Activated gamma-delta T cell treated with anti-CD3 and anti-CD28 coated beads, Interleukin-2, amount 50 U/mL, for 16 hours (primary cell): ENCODE data around the gene OR2A7.
"Not testable (repeated sequence)": the region's sequence is repeated elsewhere in the genome, so short reads cannot be mapped to it uniquely, and the experiment has no call there.

ENCODE experiments used
- DNase-seq: peaks from one replicate; pipeline ENCODE4 v3.0.0-alpha.2; 2020; ENCODE audit warnings: low read depth

OR2A7 gene, protein sequence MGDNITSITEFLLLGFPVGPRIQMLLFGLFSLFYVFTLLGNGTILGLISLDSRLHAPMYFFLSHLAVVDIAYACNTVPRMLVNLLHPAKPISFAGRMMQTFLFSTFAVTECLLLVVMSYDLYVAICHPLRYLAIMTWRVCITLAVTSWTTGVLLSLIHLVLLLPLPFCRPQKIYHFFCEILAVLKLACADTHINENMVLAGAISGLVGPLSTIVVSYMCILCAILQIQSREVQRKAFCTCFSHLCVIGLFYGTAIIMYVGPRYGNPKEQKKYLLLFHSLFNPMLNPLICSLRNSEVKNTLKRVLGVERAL

DNA sequence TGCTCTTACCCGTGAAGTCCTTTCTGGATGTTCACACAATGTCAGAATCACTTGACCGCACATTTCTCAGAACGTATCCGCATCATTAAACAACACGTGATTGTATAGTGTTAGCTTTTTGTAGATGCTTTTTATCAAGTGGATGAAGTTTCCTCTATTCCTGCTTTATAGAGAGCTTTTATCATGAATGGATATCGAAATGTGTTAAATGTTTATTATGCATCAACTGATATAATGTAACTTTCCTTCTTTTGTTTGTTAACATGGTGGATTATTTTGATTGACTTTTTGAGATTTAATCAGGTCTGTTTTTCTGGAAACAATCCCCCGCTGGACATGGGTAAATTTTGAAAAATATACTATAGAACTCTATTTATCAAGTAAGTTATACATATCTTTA, at the start of gene OR2A7:
TSS of gene OR2A7 (minus strand) at position 101 of the 400 bp plus-strand sequence. CDS start 5,164 bp downstream, outside the sequence.
- DNase-seq = not testable (repeated sequence)

DNA sequence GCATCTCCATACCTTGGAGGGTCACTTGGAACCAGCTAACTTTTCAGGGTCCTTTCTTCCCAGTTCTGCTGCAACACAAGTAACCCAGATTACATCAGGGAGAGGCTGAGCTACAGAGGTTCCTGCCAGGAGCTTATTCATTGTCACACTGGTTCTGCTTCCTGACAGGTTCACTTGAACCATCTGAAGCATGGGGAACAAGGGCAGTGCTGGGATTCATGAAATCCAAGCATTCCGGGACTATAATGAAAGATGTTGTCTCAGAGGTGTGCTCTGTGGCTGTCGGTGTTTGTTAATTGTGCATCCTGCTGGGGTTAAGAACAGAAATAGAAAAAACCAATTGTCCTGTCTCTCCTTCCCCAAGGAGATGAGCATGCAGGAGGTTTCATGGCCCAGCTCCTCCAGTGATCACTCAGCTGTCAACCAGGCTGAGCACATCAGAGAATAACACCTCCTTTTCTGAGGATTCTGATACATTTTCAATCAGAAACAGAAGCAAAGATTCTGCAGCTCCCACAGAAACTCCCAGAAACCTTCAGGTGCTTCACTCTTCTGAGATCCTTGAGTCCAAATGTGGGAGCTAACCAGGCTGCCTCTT, 47.4 kb upstream of the OR2A7 start, which contains the start of gene OR2A1:
TSS of gene OR2A1 (plus strand) at position 548 of the 598 bp plus-strand sequence. CDS start 5,706 bp downstream, outside the sequence.
- DNase-seq = not testable (repeated sequence)

GRCh38 chr7:144311218-144311617, 46.6 kb upstream of the OR2A7 start:
- not testable (repeated sequence) for DNase-seq

DNA sequence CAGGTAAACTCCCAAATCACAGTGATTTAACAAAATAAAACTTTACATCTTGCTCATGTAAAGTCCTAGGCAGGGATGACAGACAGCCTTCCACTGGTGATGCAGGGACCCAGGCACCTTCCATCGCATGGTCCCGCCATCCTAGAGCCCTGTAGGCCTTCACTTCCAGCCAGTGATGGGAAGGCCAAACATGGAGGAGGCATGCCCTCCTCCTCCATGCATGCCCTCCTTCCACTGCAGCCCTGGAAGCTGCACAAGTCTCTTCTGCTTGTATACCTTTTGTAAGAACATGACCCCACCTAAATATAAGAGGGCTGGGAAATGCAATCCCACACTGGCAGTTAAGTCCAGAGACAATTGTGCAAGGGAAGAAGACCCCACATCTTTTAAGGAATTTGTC, 45.1 kb upstream of the OR2A7 start:
- not testable (repeated sequence) for DNase-seq

DNA sequence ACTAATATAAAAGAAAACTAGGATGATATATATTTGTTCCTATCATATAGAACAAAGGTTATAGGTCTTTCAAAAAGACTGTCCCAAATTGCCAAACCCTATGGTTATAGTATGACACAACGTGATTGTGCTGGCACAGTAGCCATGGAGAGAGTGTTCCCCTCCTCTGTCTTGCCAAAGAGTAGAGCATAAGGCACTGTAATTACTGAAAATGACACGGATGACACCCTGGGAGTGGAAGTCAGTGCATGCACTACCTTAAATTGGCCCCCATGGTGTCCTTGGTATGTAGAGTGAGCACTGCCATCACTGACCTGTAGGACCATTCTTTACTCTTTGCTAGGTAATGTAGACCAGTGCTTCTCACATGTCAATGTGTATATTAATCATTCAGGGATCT, 40.6 kb upstream of the OR2A7 start:
- not testable (repeated sequence) for DNase-seq

- DNase-seq = not testable (repeated sequence)
Measured at GRCh38 chr7:144303607-144304006, 39.0 kb upstream of the OR2A7 start.

DNA sequence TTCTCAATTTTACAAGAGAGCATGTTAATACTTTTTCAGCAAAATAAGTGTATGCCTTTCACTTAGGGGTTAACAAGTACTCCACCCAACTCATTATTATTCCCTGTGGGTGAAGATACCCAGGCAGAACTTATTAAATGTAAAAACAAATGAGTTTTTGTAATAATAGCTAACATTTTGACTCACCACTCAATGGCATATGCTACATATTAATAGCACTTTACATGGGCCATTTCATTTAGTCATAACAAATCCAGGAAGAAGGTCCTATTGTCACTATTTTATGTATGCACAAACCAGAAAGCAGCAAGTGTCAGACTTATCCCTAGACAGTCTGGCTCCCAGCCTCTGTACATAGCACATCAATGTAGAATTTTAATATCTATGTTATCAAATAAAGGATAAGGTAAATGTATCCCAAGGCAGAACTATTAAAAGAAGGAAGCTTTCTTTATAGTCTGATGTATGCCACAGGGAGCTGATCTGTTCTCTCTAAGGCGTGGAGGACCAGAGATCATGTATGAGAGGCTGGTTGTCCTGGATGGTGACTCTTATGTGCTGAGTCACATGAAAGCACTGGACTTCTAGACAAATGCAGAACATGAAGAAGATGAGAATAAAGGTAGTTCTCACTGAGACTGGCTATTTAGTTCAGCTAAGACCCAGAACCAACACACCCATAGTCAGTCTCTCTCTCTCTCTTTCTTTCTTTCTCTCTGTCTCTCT, 38.1 kb upstream of the OR2A7 start:
- DNase-seq = not testable (repeated sequence)

DNA sequence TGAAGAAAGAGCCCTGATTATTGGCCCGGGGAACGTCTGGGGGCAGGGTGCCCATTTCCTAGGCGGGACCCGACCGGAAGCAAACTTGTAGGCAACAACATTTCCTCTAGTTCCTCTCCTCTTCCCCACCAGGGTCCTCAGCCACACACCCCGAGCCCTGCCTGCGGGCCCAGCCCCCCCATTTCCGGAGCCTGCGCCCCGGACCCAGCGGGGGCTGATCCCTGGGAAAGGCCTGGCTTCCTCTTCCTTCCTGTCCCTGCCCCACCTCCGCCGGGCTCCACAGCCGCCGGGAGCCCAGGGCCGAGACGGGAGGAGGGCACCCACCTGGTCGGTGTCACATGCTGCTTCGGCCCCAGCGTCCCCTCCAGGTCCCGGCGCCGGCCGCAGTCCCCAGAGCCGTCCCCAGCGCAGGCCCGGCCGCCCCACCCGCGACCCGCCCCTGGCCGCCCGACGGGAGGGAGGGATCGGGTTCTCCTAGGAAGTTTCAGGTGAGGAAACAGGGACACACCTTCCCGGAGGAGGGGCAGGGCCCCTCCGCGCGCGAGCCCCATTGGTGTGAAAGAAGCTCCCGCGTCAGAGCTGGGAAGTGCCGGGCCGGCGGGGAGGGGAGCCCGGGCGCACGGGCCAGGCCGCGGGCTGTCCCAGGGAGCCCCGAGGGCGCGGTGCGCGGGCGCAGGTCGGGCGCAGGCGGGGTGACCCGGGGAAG, 29.4 kb upstream of the OR2A7 start:
- not testable (repeated sequence) for DNase-seq

DNA sequence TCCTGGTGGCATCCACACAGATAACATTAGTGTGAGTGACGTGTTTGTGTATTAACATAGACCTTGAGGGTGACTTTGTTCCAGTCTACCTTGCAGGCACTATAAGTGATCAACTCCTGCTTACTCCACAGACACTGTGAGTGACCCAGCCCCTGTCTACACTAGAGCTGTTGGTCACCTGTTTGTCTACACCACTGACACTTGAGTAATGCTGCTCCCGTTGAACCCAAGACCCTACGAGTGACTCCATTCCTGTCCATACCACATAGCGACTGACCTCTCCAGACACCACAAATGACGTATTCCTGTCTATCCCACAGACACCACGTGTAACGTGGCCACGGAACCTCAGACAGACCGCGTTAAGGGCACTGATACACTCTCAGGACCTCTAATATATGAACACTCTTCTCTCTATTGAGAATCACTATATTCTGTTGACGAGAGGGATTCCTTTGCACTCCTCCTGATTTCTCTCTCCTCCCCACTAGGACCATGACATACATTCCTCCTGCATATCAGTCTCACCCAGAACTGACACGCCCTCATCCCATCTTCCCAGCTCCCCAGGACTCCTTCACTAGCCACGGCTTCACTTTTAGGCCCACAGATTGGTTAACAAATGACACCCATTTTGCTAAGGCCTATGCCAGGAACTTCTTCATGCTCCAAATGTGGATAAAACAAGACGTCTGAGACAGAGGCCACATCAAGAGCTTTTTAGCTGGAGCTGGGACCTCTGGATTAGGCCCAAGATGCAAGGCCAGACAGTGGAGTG, 28.0 kb upstream of the OR2A7 start:
- not testable (repeated sequence) for DNase-seq

DNA sequence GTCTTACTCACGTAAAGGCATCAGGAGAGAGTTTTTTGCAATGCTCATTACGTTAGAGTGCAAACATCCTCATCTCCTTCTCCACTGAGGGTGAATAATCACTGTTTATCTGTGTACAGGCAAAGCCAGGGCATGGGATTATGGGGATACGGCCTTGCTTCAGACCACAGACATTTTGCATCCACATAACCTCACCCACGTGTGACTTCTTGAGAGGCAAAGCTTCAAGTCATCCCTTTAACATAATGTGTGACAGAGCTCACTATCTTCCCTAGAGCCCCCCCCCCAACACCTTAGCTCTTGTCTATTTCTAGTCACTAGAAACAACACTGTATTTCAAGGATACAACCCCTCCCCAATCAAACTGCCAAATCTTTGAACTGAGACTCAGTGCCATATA, 27.0 kb upstream of the OR2A7 start:
- not testable (repeated sequence) for DNase-seq

GRCh38 chr7:144287171-144287784, 22.7 kb upstream of the OR2A7 start:
- DNase-seq = not testable (repeated sequence)

GRCh38 chr7:144283716-144284115, 19.1 kb upstream of the OR2A7 start:
- DNase-seq = not testable (repeated sequence)

- not testable (repeated sequence) for DNase-seq
Measured at GRCh38 chr7:144282490-144282889, 17.9 kb upstream of the OR2A7 start.

DNA sequence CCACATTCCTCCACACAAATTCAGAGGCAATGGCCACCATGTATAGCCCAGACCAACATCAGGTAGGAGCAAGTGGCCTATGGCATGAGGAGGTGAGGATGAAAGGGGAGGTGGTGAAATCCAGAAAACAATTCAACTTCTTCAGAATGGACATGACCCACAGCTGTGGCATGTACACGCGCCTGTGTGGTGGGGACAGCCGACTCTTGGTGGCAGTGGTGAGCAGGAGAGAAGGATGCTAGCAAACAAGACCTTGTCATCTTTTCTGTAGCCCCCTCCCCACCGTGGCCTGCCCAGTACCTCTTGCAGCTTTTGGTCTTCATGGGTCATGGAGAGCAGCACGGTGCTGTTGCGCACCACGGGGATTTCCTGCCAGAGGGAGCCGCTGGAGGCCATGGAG, 17.4 kb upstream of the OR2A7 start:
- DNase-seq = not testable (repeated sequence)

DNA sequence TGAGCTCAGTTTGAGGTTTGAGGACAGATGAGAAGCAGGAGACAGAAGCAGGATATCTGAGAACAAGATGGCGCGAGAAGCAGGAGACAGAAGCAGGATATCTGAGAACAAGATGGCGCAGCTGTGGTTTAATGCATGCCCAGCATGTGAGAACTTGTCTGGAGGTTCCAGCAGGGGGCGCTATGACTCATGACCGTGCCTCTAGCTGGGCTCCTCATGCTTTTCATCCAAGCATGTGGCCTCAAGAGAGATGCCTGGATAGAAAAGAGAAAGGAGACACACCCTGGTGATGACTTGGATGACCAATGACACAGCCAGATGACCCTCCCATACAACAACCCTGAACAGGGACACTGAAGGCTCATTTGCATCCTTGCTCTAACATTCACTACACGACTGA, 15.4 kb upstream of the OR2A7 start:
- not testable (repeated sequence) for DNase-seq

GRCh38 chr7:144275281-144275680, 10.7 kb upstream of the OR2A7 start:
- DNase-seq = not testable (repeated sequence)

DNA sequence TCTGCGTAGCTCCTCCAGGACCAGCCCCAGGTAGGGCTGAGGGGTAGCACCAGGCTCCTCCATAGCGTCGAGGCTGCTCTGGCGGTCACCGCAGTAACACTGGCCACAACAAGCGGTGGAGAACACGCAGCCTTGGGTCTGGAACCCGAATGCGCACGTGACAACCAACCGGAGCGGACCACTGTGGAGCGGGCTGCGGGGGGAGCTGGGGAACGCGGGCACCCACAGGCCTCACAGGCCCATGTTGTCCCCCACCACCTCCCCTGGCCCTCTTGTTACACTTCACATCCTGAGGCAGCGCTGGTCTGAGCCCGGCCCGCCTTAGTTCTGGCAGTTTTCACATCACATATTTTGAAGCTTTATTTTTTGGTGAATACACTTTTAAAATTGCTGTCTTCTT, 4.6 kb upstream of the OR2A7 start, which contains the start of gene CTAGE8:
TSS of gene CTAGE8 (minus strand) at position 101 of the 400 bp plus-strand sequence. CDS start at position 63, 38 bp downstream.
- DNase-seq = not testable (repeated sequence)

DNA sequence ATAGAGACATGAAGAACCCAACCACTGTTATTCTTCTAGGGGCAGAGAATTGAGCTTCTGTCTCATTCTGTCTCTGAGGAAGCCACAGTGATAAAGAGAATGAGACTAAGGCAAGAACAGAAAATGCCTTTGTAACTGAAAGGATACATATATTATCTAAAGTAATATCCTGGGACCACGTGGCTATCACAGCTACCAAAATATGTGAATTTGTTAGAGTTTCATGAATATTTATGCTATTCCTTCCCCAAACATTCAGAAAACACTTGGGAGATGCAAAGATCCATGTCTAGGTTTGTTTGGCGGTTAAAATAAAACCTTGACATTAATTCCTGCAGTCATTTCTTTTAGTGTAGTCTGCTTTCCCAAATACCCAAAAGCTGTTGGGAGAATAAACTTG, 2.5 kb downstream of the OR2A7 start:
- DNase-seq = not testable (repeated sequence)

- not testable (repeated sequence) for DNase-seq
Measured at GRCh38 chr7:144259067-144259466, 5.5 kb downstream of the OR2A7 start.

- DNase-seq = no peak
Measured at GRCh38 chr7:144256112-144256511, 8.5 kb downstream of the OR2A7 start.

GRCh38 chr7:144255471-144255897, 9.1 kb downstream of the OR2A7 start:
- no peak for DNase-seq
